Stimulated activated CD8-positive, alpha-beta memory T cell treated with anti-CD3 and anti-CD28 coated beads, Interleukin-15, amount 100 ng/mL, for 1 hour (primary cell): ENCODE results near the gene CTH.
"Not testable (repeated sequence)": the region's sequence is repeated elsewhere in the genome, so short reads cannot be mapped to it uniquely, and the experiment has no call there.

Experiments
- DNase-seq: peaks from one replicate; pipeline ENCODE4 v3.0.0-alpha.2; 2020; ENCODE audit warnings: low read depth

CTH gene

DNA sequence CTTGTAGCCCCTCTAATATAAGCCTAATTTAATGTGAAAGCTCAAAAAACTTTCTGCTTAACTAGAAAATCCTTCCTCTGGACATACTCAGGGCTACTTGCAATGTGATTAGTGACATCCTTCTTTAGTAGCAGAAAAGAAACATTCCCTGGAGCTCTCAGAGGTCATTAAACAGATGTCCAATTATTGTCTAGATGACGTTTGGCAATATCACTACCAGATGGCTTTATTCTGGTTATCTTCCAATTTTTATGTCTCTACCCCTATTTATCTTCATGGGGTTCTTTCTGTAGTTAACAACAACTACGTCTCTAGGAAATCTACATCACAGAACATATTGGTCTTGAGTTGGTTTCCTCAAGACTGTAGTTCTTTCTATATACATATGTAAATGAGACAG is 44.2 kb downstream of the CTH start:
- no peak for DNase-seq

- no peak for DNase-seq
Measured at GRCh38 chr1:70458131-70458530, 47.1 kb downstream of the CTH start.

GRCh38 chr1:70459496-70460225 is 48.6 kb downstream of the CTH start:
- no peak for DNase-seq

GRCh38 chr1:70460740-70461713 is 50.0 kb downstream of the CTH start:
- not testable (repeated sequence) for DNase-seq

- no peak for DNase-seq
Measured at GRCh38 chr1:70462611-70463010, 51.5 kb downstream of the CTH start.

- no peak for DNase-seq
Measured at GRCh38 chr1:70465911-70466310, 54.8 kb downstream of the CTH start.

DNA sequence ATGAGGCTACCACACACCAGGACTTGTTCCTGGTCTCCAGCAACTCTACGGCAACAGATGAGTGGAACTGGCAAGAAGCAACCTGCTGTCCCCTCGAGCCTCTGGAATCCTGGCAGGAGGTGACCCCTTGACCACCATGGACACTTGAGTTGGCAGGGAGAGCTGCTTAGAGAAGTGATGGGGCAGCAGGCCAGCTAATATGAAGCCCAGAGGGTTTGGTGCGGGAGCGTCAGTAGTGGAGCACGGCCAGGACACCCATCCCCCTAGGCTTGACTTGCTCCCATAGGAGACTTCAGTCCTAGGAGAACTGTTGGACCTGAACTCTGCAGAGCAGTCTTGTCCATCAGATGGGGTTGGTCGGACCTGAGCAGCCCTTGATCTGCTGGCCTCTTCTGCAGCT is 56.5 kb downstream of the CTH start:
- no peak for DNase-seq

DNA sequence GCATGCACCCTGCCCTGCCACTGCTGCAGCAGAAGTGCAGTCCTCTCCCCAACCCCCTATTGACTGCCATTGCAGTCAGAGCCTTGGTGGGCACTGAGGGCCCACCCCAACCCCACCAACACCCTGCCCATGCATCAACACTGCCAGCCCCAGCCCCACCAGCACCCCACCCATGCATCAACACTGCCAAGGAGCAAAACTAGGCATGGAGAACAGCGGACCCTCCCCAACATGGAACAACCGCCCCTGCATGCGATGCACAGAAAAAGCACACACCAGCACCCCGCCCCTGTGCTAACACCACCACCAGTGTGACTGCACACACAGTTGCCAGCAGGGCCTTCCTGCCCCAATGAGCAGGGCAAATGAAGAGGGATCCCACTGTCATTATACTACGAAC is 57.1 kb downstream of the CTH start:
- no peak for DNase-seq

DNA sequence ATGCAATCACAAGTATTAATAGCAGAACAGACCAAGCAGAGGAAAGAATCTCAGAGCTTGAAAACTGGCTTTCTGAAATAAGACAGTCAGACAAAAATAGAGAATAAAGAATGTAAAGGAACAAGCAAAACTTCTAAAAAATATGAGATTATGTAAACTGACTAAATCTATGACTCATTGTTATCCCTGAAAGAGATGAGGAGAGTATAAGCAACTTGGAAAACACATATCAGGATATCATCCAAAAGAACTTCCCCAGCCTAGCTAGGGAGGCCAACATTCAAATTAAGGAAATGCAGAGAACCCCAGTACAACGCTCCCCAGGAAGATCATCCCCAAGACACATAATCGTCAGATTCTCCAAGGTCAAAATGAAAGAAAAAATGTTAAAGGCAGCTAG is 58.1 kb downstream of the CTH start:
- not testable (repeated sequence) for DNase-seq

- DNase-seq, result no peak
Measured at GRCh38 chr1:70475023-70475422, 64.0 kb downstream of the CTH start.

DNA sequence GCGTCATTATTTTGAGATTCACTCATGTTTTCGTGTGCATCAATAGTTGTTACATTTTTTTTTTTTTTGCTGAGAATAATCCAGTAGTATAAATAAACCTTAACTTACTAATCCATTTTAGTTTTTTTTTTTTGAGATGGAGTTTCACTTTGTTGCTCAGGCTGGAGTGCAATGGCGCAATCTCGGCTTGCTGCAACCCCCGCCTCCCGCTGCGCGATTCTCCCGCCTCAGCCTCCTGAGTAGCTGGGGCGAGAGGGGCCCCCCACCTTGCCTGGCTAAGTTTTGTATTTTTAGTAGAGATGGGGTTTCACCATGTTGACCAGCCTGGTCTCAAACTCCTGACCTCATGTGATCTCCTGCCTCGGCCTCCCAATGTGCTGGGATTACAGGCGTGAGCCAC is 66.0 kb downstream of the CTH start:
- DNase-seq, result no peak

GRCh38 chr1:70477905-70478304 is 66.8 kb downstream of the CTH start:
- not testable (repeated sequence) for DNase-seq

GRCh38 chr1:70483342-70483741 is 72.3 kb downstream of the CTH start:
- DNase-seq, result no peak

DNA sequence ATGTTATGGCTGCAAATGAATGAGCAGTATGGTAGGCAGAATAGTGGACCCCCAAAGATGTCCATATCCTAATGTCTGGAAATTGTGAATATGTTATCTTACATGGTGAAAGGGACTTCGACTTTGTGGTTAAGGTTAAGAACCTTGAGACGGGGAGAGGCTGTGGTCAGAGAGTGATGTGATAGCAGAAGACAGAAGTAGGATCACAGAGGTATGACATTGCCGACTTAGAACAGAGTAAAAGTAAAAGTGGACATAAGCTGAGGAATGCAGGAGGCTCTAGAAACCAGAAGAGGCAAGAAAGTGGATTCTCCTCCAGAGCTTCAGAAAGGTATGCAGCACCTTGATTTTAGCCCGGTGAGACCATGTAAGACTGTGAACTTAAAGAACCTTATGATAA is 74.6 kb downstream of the CTH start:
- DNase-seq, result no peak

- no peak for DNase-seq
Measured at GRCh38 chr1:70486676-70487458, 75.8 kb downstream of the CTH start.

GRCh38 chr1:70487459-70487815 is 76.4 kb downstream of the CTH start:
- no peak for DNase-seq

DNA sequence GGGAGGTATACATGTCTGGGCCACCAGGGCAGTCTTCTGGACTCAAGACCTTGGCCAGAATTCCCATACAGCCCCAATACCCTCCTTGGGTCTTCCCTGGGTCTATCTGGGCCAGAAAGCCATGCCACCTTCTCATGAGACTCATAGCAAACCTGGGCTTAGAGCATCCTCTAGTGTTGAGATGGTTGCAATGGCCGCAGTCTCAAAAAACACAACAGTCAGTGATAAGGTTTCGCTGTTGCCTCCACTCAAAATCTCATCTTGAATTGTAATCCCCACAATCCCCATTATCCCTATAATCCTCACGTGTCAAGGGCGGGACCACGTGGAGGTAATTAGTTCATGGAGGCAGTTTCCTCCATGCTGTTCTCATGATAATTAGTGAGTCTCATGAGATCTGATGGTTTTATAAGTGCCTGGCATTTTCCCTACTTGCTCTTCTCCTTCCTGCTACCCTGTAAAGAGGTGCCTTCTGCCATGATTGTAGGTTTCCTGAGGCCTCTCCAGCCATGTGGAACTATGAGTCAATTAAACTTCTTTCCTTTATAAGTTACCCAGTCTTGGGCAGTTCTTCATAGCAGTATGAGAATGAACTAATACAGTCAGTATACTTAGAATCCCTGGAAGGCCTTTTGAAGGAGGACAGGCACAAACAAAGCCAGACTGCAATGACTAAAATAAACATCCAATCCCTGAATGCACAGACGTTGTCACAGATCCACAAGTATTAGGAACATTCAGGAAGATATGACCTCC is 77.0 kb downstream of the CTH start:
- DNase-seq, result no peak
